ENCODE measurements around the gene GALNT14. TPM values are rescaled to one million over a fixed set of nuclear protein-coding genes. Genes with fewer than 3 reads are reported as not detected.

The GALNT14 gene
- total and polyA plus RNA-seq, 2 of the 13 experiments (the other 11 are each of a cell fraction or from before 2014, with no cell fraction given) = not detected

- TF ChIP-seq ZNF24 (IDR thresholded peaks at IDR 0.05) (no peak), LCORL (IDR thresholded peaks at IDR 0.05) (no peak), LCORL (CRISPR knock-in tag; IDR thresholded peaks at IDR 0.05) (no peak)
These were observed 190.6 kb downstream of the GALNT14 start (continued) for GRCh38 chr2:30947686-30948085.

GRCh38 chr2:30942419-30942818, 195.8 kb downstream of the GALNT14 start:
- Histone ChIP-seq H3K36me3 (replicated peaks in 1 of 2; ENCODE audit: control insufficient read depth in 1 of 2, insufficient read depth in 2 of 2, low read length in 2 of 2) (no peaks in the 10 kb centered on the region), H3K4me2 (ENCODE audit: low read depth, low read length) (no peak overlapping the region), H3K4me3 (replicated peaks in 1 of 3; ENCODE audit: insufficient read depth in 1 of 3, low read depth in 2 of 3, low read length in 3 of 3) (no peak overlapping the region), H3K27me3 (ENCODE audit: control insufficient read depth in 1 of 2, insufficient read depth in 2 of 2, low read length in 2 of 2) (peaks cover 0 to 24% of the 10 kb centered on the region in 2 experiments; a peak in 2 of 5 replicates), H4K20me1 (ENCODE audit: insufficient read depth, low read length) (no peaks in the 10 kb centered on the region), H3K79me2 (ENCODE audit: insufficient read depth, low read length) (no peaks in the 10 kb centered on the region), H3K9ac (ENCODE audit: insufficient read depth, low read depth, low read length) (no peak overlapping the region), H2AFZ (ENCODE audit: low read length) (no peak overlapping the region), H3K9me3 (ENCODE audit: low read length) (no peaks in the 10 kb centered on the region), H3K27ac (ENCODE audit: extremely low read length, insufficient read depth, low read length) (no peak overlapping the region), H3K4me1 (ENCODE audit: insufficient read depth, low read length) (no peaks in the 10 kb centered on the region)
- FAIRE-seq (no peak), ATAC-seq (no peak), DNase-seq (ENCODE audit: low spot score) (no peak)
- intact Hi-C loops (cut with micrococcal nuclease; ENCODE audit: unreplicated experiment) (no loop called here), in situ Hi-C loops (cut with HindIII; ENCODE audit: extremely low pct_ligation_motif_present, low pct_unique_long_range_greater_than_20kb) (no loop called here)
- WGBS (ENCODE audit: low lambda C conversion rate) = 5% methylated on average over 5 of the region's 5 CpGs
- CTCF ChIA-PET (ENCODE audit: low intra/inter-chr PET ratio, low total read pairs) = no interaction called here
- TF ChIP-seq ZNF354B (CRISPR knock-in tag; IDR thresholded peaks at IDR 0.05) = no peak
- no peak for TF ChIP-seq SNAI1 (CRISPR knock-in tag; IDR thresholded peaks at IDR 0.05; ENCODE audit: borderline replicate concordance)
- TF ChIP-seq CBX1 (IDR thresholded peaks at IDR 0.05; ENCODE audit: low read depth) = no peak
- no peak for TF ChIP-seq ATF7 (IDR thresholded peaks at IDR 0.05)
- no peak for TF ChIP-seq ATF7 (CRISPR knock-in tag; IDR thresholded peaks at IDR 0.05)
- no peak for TF ChIP-seq ZNF224 (CRISPR knock-in tag; IDR thresholded peaks at IDR 0.05)
- no peak for TF ChIP-seq RNF219 (CRISPR knock-in tag; IDR thresholded peaks at IDR 0.05)
- no peak for TF ChIP-seq NFIC (IDR thresholded peaks at IDR 0.05; ENCODE audit: low read length)
- TF ChIP-seq ZNF878 (CRISPR knock-in tag; IDR thresholded peaks at IDR 0.05) = no peak
- no peak for TF ChIP-seq ZNF121 (CRISPR knock-in tag; IDR thresholded peaks at IDR 0.05)
- no peak for TF ChIP-seq THRA (CRISPR knock-in tag; IDR thresholded peaks at IDR 0.05; ENCODE audit: borderline replicate concordance)
- TF ChIP-seq PHF5A (CRISPR knock-in tag; IDR thresholded peaks at IDR 0.05; ENCODE audit: low read depth, unreplicated experiment) = no peak
- no peak for TF ChIP-seq ZNF598 (CRISPR knock-in tag; IDR thresholded peaks at IDR 0.05; ENCODE audit: borderline replicate concordance)
- no peak for TF ChIP-seq RAD21 (CRISPR knock-in tag; IDR thresholded peaks at IDR 0.05)
- no peak for TF ChIP-seq CERS6 (CRISPR knock-in tag; IDR thresholded peaks at IDR 0.05)
- no peak for TF ChIP-seq HMG20B (CRISPR knock-in tag; conservative IDR thresholded peaks at IDR 0.05)
- no peak for TF ChIP-seq TAF1 (CRISPR knock-in tag; IDR thresholded peaks at IDR 0.05)
- TF ChIP-seq ATAD3A (CRISPR knock-in tag; IDR thresholded peaks at IDR 0.05) = no peak
- POLR2A ChIA-PET = no interaction called here
- no TSS peak for BruUV-seq (replicated peaks)
